HFF-Myc (cell line): ENCODE measurements around the gene UBE2D3.

Source experiments
- DNase-seq: peaks from one replicate; pipeline ENCODE4 v3.0.0-alpha.2; 2011; ENCODE audit warnings: low read depth; ENCODE audit errors: extremely low read depth
- H3K4me3 ChIP-seq: replicated peaks from 2 replicates; pipeline ENCODE4 v1.5.1; 2011; ENCODE audit warnings: low read depth, mild to moderate bottlenecking, control low read depth, low read length
- CTCF ChIP-seq: IDR thresholded peaks from 2 replicates; pipeline ENCODE4 v1.5.1; 2012; ENCODE audit warnings: mild to moderate bottlenecking, low read depth, low read length, control low read depth; ENCODE audit errors: missing control alignments

Gene UBE2D3

GRCh38 chr4:102758241-102759160 is 68.8 kb downstream of the UBE2D3 start:
- no peak for TF ChIP-seq CTCF
- no peak overlapping the region for H3K4me3 ChIP-seq

GRCh38 chr4:102757681-102758080 is 69.7 kb downstream of the UBE2D3 start:
- no peak for DNase-seq
- H3K4me3 ChIP-seq: no peak overlapping the region
- TF ChIP-seq CTCF: no peak

More at GRCh38 chr4:102758241-102759160, 68.8 kb downstream of the UBE2D3 start:
- DNase-seq: no peak

GRCh38 chr4:102754044-102754443 is 73.3 kb downstream of the UBE2D3 start:
- no peak overlapping the region for H3K4me3 ChIP-seq
- DNase-seq: no peak
- no peak for TF ChIP-seq CTCF

DNA sequence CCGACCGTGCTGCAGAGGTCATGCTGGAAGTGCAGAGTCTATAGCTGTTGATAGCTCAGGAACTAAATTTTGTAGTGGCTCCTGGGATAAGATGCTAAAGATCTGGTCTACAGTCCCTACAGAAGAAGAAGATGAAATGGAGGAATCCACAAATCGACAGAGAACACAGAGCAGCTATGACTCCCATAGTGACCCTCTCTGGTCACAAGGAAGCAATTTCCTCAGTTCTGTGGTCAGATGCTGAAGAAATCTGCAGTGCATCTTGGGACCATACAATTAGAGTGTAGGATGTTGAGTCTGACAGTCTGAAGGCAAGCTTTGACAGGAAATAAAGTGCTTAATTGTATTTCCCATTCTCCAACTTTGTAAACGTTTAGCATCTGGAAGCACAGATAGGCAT is 75.4 kb downstream of the UBE2D3 start:
- no peak for TF ChIP-seq CTCF
- H3K4me3 ChIP-seq: no peak overlapping the region

More for the DNA sequence above, 75.4 kb downstream of the UBE2D3 start:
- DNase-seq: no peak
